Thoracic aorta (tissue), 2 donors: ENCODE results near the gene NKD1. TPM values are rescaled to one million over a fixed set of nuclear protein-coding genes. Genes with fewer than 3 reads are reported as not detected.
A peak's percentile ranks its signal among the peaks of the same experiment; 100 is the strongest.
"Not testable (repeated sequence)": the region's sequence is repeated elsewhere in the genome, so short reads cannot be mapped to it uniquely, and the experiment has no call there.

Experiments
- ATAC-seq: fragments of 150-250 bp; one replicate; pipeline ENCODE4 v1.8.0; 2017; ENCODE audit warnings: low read depth; ENCODE audit not compliant: insufficient number of reproducible peaks, low FRiP score
- DNase-seq: peaks from one replicate; pipeline ENCODE4 v3.0.0-alpha.2; 2020; ENCODE audit warnings: low spot score
- H3K27ac ChIP-seq, 2 donors: fragments of 200-600 bp; sonication (generic); 1 replicate in 1 of 2; 2 replicates in 1 of 2; pipeline ENCODE4 v1.5.1; 2016; ENCODE audit warnings: mild to moderate bottlenecking in 2 of 2, moderate library complexity in 2 of 2
- H3K27me3 ChIP-seq: fragments of 200-600 bp; sonication (generic); replicated peaks from 2 replicates; pipeline ENCODE4 v1.6.0; 2016; ENCODE audit warnings: mild to moderate bottlenecking; ENCODE audit not compliant: insufficient read depth
- H3K36me3 ChIP-seq: fragments of 200-600 bp; sonication (generic); one replicate; pipeline ENCODE4 v1.5.1; 2016
- H3K4me1 ChIP-seq, 2 donors: fragments of 200-600 bp; sonication (generic); 1 replicate in 1 of 2; 2 replicates in 1 of 2; pipeline versions ENCODE4 v1.5.1 to v1.6.0; 2016; ENCODE audit warnings: low read depth in 2 of 2, mild to moderate bottlenecking in 1 of 2; ENCODE audit not compliant: control insufficient read depth in 1 of 2
- H3K4me3 ChIP-seq: fragments of 200-600 bp; sonication (generic); 2 replicates; pipeline ENCODE4 v1.5.1; 2016; ENCODE audit warnings: mild to moderate bottlenecking
- H3K9me3 ChIP-seq: fragments of 200-600 bp; sonication (generic); 2 replicates; pipeline ENCODE4 v1.5.1; 2016
- CTCF ChIP-seq: fragments of 200-600 bp; sonication (generic); IDR thresholded peaks from one replicate; pipeline ENCODE4 v1.5.1; 2019; ENCODE audit warnings: antibody characterized with exemption
- total RNA-seq, 2 donors: library from RNA; depleted of rRNA; stranded (reverse); fragments of >200 nt; gene quantifications; one replicate each; pipeline versions ENCODE4 v1.1.0 to v1.2.3, GENCODE V29; 2016

Gene NKD1
- total RNA-seq, 2 donors from 2014 or later: 30.2 to 41.7 TPM

GRCh38 chr16:50574745-50575136 is 26.5 kb downstream of the NKD1 start:
- DNase-seq (no peak), ATAC-seq (no peak)
- peak overlapping the region; percentile 26 for H3K4me3 ChIP-seq
- H3K27ac ChIP-seq: peak overlapping the region; percentile 73 to 86
- no peaks in the 10 kb centered on the region for H3K27me3 ChIP-seq
- no peaks in the 10 kb centered on the region for H3K9me3 ChIP-seq
- H3K4me1 ChIP-seq: peaks cover 25 to 56% of the 10 kb centered on the region in 2 donors
- no peak for TF ChIP-seq CTCF
- H3K36me3 ChIP-seq: peaks cover under 1% of the 10 kb centered on the region

GRCh38 chr16:50575743-50576142 is 27.5 kb downstream of the NKD1 start:
- Histone ChIP-seq H3K9me3 (no peaks in the 10 kb centered on the region), H3K27me3 (no peaks in the 10 kb centered on the region), H3K4me1 (peaks cover 31 to 66% of the 10 kb centered on the region in 2 donors), H3K36me3 (peaks cover 4% of the 10 kb centered on the region), H3K4me3 (no peak overlapping the region), H3K27ac (peak overlapping the region in 1 of 2 donors; percentile 31)
- ATAC-seq (no peak), DNase-seq (no peak)
- TF ChIP-seq CTCF: no peak

GRCh38 chr16:50576403-50577113 is 28.4 kb downstream of the NKD1 start:
- Histone ChIP-seq H3K27ac (peak overlapping the region in 1 of 2 donors; percentile 31), H3K4me1 (peaks cover 39 to 75% of the 10 kb centered on the region in 2 donors), H3K4me3 (no peak overlapping the region), H3K27me3 (no peaks in the 10 kb centered on the region), H3K36me3 (peaks cover 4% of the 10 kb centered on the region), H3K9me3 (no peaks in the 10 kb centered on the region)
- ATAC-seq (no peak), DNase-seq (no peak)
- no peak for TF ChIP-seq CTCF

GRCh38 chr16:50578137-50578536 is 29.9 kb downstream of the NKD1 start:
- H3K27me3 ChIP-seq: no peaks in the 10 kb centered on the region
- peaks cover 53 to 83% of the 10 kb centered on the region in 2 donors for H3K4me1 ChIP-seq
- ATAC-seq (no peak), DNase-seq (no peak)
- H3K36me3 ChIP-seq: peaks cover 4% of the 10 kb centered on the region
- TF ChIP-seq CTCF: no peak
- no peaks in the 10 kb centered on the region for H3K9me3 ChIP-seq
- H3K4me3 ChIP-seq: no peak overlapping the region
- H3K27ac ChIP-seq: no peak overlapping the region

DNA sequence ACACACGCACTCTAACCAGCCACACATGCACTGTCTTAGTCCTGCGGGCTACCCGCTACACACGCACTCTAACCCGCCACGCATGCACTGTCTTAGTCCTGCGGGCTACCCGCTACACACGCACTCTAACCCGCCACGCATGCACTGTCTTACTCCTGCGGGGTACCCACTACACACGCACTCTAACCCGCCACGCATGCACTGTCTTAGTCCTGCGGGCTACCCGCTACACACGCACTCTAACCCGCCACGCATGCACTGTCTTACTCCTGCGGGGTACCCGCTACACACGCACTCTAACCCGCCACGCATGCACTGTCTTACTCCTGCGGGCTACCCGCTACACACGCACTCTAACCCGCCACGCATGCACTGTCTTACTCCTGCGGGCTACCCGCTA is 31.2 kb downstream of the NKD1 start:
- not testable (repeated sequence) for DNase-seq, H3K27me3 ChIP-seq, H3K36me3 ChIP-seq, H3K9me3 ChIP-seq, H3K4me3 ChIP-seq, ATAC-seq, H3K27ac ChIP-seq
- peaks cover 50 to 83% of the 10 kb centered on the region in 2 donors for H3K4me1 ChIP-seq
